EL (cell line): ENCODE data around the gene RANBP9.
A peak's percentile ranks its signal among the peaks of the same experiment; 100 is the strongest.

Source experiments
- DNase-seq: peaks from one replicate; pipeline ENCODE4 v3.0.0-alpha.2; 2016

Gene RANBP9

DNA sequence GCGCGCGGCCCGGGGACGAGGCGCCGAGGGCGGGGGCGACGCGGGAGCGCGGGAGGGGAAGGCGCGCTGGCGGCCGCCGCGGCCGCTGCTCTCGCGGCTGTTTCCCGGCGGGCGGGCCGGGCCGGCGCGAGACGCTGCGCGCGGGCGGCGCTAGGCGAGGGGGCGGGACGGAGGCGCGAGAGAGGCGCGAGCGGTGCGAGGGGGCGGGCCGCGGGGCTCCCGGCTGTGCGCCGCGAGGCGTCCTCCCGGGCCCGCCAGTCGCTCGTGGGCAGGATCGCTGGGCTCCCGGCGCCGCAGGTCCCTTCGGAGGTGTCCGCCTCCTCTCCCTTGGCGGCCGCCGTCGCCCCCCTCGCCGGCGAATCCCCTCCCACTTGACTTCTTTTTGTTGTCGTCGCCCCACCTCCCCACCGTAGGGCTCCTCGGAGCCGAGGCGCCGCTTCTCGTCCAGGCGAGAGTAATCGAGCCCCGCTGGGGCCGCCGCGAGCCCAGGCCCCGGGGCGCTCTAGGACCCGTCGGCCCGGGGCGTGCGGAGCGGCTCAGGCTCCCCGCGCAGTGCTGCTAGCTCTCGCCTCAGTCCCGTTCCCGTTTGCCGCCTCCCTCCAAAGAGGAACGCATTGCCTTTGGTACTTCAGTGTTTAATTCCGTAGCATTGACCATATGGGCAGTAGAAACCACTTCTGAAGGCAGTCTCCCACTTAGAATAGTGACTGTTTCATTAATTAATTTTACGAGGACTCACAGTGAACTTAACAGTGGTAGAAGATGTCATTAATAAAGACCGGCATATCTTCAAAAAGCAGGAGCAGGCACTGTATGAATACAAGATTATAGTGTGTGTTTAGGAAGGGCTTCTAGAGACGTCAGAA, at the start of gene RANBP9:
TSS of gene RANBP9 (minus strand) at position 103 of the 866 bp plus-strand sequence. CDS start 330 bp downstream, outside the sequence.
- DNase-seq, result peak; percentile 89

DNA sequence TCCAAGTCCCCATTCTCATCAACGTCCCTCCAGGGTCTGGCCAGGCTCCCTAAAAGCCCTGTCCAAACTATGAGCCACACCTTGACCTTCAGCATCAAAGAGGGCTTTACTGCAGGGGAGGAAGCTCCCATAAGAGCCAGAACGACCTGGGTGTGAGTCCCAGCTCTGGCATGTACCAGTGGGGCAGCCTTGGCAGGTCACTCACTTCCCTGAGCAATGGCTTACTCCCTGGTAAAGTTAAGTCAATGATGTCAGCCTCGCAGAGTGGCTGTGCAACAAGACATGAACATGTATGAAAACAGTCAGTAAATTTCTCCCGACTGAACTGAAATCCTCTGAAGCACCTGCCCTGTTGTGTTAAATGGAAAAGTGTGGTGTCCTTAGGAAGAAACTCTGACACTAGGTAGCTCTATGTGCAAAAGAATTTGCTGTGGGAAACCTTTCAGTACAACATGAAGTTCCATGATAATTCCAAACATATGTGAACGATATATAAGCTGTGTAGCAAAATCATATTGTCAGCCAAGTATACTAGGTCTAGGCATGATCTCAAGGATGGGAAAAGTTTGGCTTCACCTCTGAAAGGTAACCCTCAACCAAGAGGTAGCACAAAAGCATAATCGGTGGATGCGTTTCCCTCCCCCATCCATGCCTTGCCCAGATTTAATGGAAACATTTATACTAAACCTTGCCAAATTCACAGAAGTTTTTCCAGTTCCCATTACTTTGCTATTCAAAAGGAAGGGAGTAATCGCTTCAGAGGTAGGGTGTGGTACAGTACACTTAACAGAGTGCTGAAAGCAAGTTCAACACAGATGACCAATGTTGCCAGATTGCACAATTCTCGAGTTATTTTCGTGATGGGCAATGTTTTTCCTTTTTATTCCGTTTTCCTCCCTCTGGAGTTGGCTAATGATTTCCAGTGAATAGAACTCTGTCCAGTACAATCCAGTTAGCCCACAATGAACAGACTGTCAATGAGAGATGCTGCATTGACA, 49.0 kb upstream of the RANBP9 start:
- DNase-seq, result peak; percentile 16

DNA sequence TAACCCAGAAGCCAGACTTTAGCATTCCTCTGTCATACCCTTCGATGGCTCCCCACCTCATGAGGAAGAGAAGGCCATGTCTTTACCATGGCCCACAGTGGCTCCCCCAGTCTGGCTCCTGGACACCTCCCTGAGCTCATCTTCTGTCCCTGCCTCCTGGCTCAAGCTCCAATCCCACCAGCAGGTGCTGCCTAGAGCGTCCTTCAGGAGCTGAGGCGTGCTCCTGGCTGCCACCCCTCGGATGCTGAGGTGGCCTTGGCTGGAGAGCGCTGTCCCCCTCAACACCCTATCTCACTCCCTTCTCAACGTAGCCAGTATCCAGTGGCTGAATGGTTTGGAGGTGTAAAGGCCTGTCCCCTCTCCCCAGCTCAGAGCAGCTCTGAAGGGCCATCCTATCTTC, 47.4 kb upstream of the RANBP9 start:
- DNase-seq, result no peak

DNA sequence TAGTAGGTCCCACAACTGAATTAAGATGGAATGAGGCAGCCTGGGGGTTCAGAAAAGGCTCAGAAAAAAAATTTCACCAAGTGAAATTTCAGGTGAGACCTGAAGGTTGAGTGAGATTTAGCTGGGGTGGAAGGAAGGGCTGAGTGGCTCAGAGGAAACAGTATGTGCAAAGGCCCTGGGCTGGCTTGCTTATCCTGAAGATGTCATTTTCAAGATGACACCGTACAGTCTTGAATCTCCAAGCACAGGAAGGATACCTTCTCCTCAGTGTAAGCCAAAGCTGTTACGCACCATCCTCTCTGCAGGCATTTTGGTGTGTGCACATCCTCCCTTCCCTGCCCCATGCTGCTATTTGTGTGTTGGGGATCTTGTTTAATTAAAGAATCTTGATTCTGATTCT, 43.0 kb upstream of the RANBP9 start:
- DNase-seq, result no peak

DNA sequence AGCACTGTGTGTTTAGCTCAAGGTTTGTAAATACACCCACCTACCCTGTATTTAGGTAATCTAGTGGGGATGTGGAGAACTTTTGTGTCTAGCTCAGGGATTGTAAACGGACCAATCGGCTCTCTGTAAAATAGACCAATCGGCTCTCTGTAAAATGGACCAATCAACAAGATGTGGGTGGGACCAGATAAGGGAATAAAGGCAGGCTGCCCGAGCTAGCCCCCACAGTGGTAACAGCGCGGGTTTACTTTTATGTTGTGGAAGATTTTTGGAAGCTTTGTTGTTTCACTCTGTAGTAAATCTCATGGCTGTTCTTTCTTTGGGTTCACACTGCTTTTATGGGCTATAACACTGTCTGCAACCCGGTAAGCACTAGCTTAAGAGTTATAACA, 32.1 kb upstream of the RANBP9 start:
- no peak for DNase-seq

DNA sequence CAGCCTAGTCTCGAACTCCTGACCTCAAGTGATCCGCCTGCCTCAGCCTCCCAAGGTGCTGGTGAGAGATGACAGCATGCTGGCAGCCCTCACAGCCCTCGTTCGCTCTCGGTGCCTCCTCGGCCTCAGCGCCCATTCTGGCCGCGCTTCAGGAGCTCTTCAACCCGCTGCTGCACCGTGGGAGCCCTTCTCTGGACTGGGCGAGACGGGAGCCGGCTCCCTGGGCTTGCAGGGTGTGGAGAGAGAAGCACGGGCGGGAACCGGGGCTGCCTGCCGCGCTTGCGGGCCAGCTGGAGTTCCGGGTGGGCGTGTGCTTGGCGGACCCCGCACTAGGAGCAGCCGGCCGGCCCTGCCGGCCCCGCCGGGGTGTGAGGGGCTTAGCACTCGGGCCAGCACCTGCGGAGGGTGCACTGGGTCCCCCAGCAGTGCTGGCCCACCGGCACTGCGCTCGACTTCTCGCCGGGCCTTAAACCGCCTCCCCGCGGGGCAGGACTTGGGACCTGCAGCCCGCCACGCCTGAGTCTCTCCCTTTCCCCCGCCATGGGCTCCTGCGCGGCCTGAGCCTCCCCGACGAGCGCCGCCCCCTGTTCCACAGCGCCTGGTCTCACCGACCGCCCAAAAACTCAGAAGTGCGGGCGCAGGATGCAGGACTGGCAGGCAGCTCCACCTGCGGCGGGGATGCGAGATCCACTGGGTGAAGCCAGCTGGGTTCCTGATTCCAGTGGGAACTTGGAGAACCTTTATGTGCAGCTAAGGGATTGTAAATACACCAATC, 31.5 kb upstream of the RANBP9 start:
- DNase-seq, result no peak

DNA sequence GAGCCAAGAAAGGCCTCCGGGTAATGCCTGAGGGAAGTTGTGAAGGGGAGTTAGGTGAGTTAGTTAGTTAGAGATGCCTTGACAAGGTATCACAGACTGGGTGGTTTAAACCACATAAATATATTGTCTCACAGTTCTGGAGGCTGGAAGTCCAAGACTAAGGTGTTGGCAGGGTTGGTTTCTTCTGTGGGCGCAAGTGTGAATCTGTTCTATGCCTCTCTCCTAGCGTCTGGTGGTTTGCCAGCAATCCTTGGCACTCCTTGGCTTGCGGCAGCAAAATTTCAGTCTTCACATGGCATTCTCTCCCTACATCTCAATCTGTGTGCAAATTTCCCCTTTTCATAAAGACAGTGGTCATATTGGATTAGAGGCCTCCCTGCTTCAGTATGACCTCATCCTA, 29.7 kb upstream of the RANBP9 start:
- no peak for DNase-seq

DNA sequence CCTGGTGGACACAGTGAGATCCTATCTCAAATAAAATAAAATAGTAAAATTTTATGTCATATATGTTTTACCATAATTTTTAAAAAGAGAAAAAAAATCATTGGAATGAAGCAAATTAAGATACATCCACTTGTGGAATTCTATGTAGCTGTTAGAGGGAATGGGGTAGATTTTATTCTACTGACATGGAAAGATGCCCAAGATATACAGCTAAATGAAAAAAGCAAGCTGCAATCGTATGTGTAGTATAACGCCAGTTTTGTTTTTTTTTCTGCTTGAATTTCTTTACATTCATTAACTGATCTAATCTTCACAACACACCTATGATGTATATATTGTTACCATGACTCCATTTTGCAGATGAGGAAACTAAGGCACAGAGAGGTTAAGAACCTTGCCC, 23.4 kb upstream of the RANBP9 start:
- DNase-seq, result no peak

DNA sequence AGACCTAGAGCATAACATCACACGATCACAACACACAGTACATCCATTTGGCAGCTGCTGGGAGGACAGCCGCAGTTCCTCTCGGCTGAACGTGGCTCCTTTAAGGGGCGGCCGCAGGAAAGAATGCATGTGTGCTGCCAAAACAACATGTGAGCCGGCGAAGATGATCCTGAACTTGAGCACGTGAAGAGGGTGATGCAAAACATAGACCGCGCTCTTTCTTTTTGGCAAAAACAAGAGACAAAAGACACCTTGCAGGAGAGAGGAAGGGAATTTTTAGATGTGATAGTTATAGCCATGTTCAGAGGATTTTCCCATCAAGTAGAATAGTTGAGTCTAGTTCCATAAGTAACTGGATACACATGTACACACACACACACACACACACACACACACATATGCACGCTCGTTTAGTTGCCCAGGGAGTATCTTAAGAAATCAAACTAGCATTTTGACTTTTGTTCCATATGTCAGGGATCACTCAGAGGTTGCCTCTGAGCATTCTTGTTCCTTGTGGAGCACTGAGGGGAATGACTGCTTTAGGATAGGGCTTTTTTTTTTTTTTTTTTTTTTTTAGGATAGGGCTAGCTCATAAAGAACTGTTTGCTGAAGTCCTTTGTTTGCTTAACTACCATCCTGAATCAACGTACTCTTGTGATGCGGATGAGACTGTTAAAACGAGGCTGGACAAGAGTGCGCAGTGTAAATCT, 21.7 kb upstream of the RANBP9 start:
- DNase-seq, result peak; percentile 86

DNA sequence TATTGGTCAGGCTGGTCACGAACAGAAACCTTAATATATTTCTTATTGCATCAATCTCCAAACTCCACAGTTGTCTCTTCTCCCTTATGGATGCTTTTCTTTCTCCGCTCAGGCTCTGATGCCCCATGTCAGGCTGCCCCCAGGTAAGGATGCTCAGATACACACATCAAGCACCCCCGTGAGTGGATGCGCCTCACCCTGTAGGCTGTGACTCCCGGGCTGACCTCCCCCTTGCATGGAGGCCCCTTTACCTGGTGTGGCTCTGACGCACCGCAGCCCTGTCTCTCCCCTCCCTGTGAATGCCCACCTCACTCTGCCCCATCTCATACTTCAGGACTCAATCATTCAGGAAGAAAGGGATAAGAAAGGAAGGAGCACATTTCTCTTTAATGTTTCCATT, 19.1 kb upstream of the RANBP9 start:
- DNase-seq, result no peak

DNA sequence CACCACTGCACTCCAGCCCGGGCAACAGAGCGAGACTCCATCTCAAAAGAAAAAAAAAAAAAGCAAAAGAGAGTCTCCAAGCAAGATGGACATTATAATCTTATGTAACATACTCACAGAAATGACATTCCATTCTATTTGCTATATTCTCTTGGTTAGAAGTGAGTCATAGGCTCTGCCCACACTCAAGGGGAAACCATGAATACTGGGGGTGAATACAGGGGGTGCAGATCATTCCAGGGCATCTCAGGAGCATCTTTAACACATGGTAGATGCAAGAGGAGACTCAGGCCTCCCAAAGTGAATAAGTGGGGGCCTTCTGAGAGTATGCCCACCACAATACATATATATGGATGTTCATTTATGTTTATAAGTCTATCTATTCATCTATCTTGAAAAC, 18.3 kb upstream of the RANBP9 start:
- DNase-seq, result peak; percentile 81

DNA sequence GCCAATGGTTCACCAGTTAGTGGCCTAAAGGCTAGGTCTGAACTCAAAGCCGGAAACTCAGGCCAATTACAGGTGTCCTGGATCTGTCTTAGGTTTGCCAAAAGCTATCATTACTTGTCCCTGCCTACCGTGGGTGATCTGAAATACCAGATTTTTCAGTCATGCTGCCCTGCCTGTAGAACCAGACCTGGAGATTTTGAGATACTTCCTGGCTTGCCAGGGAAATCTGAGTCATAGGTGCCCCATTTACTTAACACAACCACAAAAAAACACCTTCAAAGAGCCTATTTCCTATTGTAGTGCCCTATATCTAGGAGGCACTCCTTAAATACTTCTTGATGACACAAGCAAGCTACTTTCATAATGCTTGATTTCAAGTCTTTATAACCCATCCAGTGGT, 13.9 kb upstream of the RANBP9 start:
- peak; percentile 30 for DNase-seq

DNA sequence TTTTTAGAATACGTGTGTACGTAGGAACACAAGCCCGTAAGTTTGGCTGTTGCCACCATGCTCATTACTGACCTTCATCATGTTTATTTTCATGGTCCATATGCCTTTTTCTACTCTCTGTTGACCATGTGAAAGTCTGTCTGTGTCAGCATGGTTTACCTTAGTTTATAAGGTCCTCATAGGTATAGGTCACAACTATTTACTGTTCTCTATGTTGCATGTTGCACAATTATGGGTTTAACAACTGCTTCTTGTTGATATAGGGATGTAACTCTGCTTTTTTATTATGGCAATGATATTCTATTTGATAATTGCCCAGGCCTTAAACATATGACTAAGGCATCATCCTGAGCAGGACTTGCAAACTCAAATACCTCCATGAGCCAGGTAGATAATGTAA, 13.4 kb upstream of the RANBP9 start:
- no peak for DNase-seq

DNA sequence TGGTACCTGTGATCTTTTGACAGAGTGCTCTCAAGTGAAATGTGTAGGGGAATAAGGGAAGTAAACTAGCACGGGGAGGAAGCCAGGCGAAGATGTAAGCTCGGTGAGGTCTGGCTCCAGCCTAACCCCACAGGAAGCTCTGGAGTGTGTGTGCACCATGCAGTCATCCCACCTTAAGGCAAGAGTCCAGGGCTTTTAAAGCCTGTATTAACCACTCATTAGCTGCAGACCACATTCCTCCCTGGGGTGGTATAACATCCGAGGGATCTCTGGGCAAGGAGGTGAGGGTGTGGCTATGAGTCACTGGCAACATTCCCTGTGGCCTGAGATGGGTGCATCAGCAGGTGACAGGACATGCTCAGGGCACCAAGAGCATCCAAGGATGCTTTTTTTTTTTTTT, 12.5 kb upstream of the RANBP9 start:
- DNase-seq, result peak; percentile 60

DNA sequence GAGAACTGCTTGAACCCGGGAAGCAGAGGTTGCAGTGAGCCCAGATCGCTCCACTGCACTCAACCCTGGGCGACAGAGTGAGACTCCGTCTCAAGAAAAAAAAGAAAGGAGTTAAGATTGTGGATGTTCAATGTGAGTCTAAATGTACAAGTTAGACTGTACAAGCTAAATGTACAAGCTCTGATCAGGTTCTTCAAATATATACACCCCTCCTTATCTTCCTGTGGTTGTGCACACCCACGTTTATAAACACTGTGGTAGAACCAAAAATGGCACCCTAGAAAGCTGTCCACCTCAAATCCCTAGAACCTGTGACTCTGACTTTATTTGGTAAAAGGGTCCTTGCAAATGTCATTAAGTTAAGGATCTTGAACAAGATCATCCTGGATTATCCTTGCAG, 11.2 kb upstream of the RANBP9 start:
- DNase-seq, result no peak

DNA sequence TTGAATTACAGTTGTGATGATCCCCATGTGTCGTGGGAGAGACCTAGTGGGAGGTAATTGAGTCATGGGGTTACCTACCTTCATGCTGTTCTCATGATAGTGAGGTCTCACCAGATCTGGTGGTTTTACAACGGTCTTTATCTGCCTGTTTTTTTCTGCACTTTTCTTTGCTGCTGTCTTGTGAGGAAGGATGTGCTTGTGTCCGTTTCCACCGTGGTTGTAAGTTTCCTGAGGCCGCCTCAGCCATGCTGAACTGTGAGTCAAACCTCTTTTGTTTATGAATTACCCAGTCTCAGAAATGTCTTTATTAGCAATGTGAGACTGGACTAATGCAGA, 6.5 kb upstream of the RANBP9 start:
- DNase-seq, result no peak

DNA sequence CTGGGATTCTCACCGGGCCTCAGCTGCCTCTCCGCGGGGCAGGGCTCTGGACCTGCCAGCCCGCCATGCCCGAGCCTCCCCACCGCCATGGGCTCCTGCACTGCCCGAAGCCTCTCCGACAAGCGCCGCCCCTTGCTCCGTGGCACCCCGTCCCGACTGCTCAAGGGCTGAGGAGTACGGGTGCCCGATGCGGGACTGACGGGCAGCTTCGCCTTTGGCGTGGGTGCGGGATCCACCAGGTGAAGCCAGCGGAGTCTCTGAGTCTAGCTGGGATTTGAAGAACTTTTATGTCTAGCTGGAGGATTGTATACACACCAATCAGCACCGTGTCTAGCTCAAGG, 5.3 kb upstream of the RANBP9 start:
- DNase-seq, result no peak

DNA sequence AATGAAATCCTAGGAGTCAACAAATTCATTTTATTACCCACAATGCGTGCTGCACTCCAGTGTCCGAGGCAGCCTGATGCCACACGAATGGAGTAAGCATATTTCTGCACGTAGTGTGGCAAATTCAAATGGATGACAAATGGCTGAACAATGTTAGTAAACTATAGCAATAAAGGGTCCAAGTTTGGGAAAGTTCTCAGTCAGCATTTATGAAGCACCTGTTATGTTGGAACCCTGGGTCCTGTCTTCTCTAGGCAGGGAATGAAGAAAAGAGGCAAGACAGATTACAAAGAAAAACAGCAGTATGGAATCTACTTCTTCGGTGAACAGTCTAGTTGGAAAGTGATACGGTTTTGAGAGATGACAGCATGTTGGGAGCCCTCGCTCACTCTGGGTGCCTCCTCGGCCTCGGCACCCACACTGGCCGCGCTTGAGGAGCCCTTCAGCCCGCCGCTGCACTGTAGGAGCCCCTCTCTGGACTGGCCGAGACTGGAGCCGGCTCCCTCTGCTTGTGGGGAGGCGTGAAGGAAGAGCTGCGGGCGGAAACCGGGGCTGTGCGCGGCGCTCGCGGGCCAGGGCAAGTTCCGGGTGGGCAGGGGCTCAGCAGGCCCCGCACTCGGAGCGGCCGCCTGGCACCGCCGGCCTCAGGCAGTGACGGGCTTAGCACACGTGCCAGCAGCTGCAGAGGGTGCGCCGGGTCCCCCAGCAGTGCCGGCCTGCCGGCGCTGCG, 4.8 kb upstream of the RANBP9 start:
- DNase-seq, result no peak

DNA sequence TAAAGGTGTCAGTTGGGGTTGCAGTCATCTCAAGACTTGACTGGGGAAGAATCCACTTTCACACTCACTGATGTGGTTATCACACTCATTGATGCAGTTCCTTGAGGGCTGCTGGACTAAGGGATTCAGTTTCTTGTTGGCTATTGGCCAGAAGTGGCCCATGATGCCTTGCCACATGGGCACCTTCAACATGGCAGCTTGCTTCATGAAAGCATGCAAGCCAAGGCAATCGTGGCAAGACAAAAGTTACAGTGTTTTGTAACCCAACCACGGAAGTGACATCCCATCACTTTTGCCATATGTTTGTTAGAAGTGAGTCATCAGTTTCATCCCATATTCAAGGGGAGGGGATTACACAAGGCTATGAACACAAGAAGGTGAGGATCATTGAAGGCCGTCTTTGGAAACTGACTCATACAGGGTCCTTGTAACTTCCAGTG, 3.8 kb upstream of the RANBP9 start:
- DNase-seq, result no peak

DNA sequence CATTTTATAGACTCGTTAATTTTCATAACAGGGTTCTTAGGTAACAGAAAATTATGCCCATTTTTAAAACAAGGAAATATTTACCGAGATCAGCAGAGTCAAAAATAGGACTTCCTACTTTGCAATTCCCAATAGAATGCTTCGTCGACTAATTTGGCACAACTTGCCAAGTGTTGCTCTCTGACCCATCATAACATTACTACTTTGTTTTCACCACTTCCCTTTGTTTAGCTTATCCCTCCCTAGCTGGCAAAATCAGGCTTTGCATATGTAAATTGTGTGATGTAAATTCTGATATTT, 914 bp upstream of the RANBP9 start:
- peak; percentile 17 for DNase-seq

DNA sequence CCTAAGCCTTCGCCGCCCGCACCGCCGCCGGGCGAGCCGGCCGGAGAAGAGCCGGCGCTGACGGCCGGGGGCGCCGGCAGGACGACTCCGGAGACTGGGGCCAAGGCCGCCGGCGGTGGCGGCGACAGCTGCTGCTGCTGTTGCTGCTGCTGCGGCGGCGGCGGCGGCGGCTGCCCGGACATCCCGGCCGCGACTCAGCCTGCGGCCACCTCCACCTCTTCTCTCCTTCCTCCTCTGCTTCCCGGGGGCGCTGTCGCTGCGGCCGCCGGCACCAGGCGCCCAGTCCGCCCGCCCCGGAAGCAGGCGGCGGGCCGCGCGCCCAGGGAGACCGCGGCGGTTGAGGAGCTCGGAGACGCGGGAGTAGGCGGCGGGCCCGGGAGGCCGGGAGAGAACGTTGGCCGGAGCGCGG, 307 bp downstream of the RANBP9 start:
- DNase-seq, result peak; percentile 77
